Gastrocnemius medialis (tissue), 4 donors: ENCODE results near the gene LENG1.

ENCODE experiments used
- CTCF ChIP-seq, 5 experiments: fragments of 450-650 bp in 3 of 5; fragments of 200-600 bp in 2 of 5; sonication (generic) in 2 of 5; IDR thresholded peaks in 4 of 5; conservative IDR thresholded peaks in 1 of 5; 1 replicate in 4 of 5; 2 replicates in 1 of 5; pipeline ENCODE4 v1.5.1; 2016 to 2019; ENCODE audit warnings: antibody characterized with exemption in 5 of 5, mild to moderate bottlenecking in 3 of 5, moderate library complexity in 3 of 5
- POLR2A ChIP-seq, 2 donors: fragments of 450-650 bp; IDR thresholded peaks; one replicate each; pipeline ENCODE4 v1.6.1; 2017; ENCODE audit warnings: antibody characterized with exemption in 2 of 2, mild to moderate bottlenecking in 2 of 2, moderate library complexity in 2 of 2

GRCh38 chr19:54142166-54142780, 17.2 kb downstream of the LENG1 start:
- TF ChIP-seq POLR2A (IDR thresholded peaks at IDR 0.05) (no peak), CTCF (IDR thresholded peaks at IDR 0.05 in 4 of 5, conservative IDR thresholded peaks at IDR 0.05 in 1 of 5) (no peak)
